PC-3 (cell line): ENCODE results near the gene LMAN2.

ENCODE experiments used
- EZH2 ChIP-seq: fragments of 300-600 bp; sonication (generic); IDR thresholded peaks from one replicate; pipeline ENCODE4 v1.6.1; 2017; ENCODE audit warnings: antibody characterized with exemption, mild to moderate bottlenecking, low read length; ENCODE audit not compliant: unreplicated experiment
- TF ChIP-seq, protein P1 (sequence below): fragments of 300-600 bp; sonication (generic); conservative IDR thresholded peaks from 2 replicates; pipeline ENCODE4 v1.5.1; 2017; ENCODE audit warnings: antibody characterized with exemption, low read depth, mild to moderate bottlenecking, low read length

DNA sequence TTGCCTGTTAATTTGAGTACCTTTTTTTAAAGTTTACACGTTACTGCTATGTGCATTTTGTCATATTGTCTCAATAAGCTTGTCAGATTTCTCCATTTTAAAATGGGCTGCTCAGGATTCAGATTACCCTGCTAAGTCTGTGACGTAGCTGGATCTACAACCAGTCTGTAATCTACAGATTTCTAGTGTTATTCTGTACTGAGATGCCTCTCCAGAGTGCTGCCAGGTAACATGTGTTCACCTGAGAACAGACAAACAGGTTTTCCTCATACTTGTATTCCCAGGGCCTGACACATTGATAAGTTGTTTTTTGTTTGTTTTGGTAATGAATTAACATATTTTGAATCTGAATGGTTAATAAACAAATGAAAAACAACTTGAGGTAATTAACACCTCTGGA, 63.3 kb downstream of the LMAN2 start:
- TF ChIP-seq, protein P1, sequence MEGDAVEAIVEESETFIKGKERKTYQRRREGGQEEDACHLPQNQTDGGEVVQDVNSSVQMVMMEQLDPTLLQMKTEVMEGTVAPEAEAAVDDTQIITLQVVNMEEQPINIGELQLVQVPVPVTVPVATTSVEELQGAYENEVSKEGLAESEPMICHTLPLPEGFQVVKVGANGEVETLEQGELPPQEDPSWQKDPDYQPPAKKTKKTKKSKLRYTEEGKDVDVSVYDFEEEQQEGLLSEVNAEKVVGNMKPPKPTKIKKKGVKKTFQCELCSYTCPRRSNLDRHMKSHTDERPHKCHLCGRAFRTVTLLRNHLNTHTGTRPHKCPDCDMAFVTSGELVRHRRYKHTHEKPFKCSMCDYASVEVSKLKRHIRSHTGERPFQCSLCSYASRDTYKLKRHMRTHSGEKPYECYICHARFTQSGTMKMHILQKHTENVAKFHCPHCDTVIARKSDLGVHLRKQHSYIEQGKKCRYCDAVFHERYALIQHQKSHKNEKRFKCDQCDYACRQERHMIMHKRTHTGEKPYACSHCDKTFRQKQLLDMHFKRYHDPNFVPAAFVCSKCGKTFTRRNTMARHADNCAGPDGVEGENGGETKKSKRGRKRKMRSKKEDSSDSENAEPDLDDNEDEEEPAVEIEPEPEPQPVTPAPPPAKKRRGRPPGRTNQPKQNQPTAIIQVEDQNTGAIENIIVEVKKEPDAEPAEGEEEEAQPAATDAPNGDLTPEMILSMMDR: no peak
- no peak for TF ChIP-seq EZH2
